HG03135 (cell line): ENCODE results near the gene XPO6.

Experiments used
- ATAC-seq: cut with Tn5 transposase; IDR thresholded peaks from one replicate; pipeline ENCODE4 v1.9.1; 2021; ENCODE audit warnings: mild to moderate bottlenecking, moderate library complexity; ENCODE audit not compliant: unreplicated experiment

The XPO6 gene

GRCh38 chr16:28184625-28185024 is 27.1 kb downstream of the XPO6 start:
- ATAC-seq = no peak

- no peak for ATAC-seq
These were observed 27.8 kb downstream of the XPO6 start for GRCh38 chr16:28183930-28184329.

- no peak for ATAC-seq
These were observed 28.3 kb downstream of the XPO6 start for GRCh38 chr16:28183484-28183883.

GRCh38 chr16:28182801-28183200 is 29.0 kb downstream of the XPO6 start:
- no peak for ATAC-seq

DNA sequence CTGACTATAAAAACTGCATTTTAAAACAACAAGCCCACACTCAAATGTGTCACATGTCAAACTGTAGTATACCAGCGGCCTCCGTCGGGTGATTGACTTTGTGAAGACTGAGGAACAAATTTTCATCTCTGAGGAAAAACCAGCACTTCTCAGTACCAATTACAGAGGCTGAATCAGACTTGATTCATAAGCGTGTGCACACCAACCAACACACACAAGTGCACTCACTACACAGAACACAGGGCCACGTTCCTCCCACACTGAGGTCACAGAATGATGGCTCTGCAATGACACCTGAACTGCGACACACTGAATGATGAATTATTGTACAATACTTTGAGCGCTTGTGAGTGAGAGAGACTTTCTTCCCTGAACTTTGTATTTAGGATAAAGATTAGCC is 29.6 kb downstream of the XPO6 start:
- ATAC-seq = no peak

GRCh38 chr16:28181515-28181914 is 30.2 kb downstream of the XPO6 start:
- ATAC-seq = no peak

- no peak for ATAC-seq
These were observed 30.9 kb downstream of the XPO6 start for GRCh38 chr16:28180655-28181460.

DNA sequence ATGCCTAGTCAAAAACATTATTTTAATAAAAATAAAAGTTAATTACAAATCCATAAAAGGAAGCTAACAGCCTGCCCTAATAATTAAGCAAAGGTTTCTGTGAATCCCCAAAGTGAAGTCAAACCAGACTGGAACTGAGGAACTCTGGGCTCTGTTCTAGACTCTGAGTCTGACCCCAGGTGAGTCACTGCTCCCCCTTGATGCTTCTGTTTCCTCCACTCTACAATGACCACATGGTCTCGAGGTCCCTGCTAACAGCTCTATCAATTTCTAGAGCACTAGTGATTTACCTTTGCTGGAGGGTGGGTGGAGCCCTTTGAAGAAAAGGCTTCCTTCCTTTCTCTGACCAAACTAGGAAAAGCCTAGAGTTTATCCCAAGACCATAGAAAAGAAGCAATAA is 32.4 kb downstream of the XPO6 start:
- no peak for ATAC-seq

DNA sequence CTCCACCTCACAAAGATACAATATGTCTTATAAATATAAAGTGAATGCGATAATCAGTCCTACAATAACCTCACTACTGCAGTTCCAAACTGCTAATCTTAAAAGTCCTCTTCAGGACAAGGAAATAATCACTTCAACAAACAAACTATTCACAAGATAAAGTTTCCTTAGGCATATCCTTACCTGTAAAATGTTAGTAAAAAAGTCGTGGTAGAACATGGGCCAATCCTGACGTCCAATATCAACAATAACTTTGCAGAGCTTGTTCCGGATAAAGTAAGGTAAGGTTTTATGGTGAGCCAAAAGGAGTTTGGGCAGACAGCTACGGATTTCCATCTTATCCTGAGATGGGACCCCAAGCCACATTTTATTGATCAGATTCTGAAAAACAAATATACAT is 36.0 kb downstream of the XPO6 start:
- ATAC-seq = no peak

DNA sequence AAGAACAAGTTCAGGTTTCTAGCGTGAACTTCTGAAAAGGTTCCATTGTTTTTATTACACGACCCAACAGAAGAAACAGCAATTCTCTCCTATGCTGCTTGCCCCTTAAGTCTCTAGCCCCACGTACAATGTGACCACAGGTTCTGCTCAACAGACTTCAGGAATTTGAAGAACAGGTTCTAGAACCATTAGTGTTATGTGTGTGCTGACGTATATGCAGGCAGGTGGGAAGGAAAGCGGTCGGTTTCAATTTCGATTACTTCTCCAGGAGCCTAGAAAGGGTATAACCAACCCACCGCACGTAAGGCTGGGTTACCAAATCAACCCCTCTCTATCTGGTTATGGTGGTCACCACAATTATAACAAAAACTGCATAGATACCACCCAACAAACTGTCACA is 39.4 kb downstream of the XPO6 start:
- no peak for ATAC-seq

DNA sequence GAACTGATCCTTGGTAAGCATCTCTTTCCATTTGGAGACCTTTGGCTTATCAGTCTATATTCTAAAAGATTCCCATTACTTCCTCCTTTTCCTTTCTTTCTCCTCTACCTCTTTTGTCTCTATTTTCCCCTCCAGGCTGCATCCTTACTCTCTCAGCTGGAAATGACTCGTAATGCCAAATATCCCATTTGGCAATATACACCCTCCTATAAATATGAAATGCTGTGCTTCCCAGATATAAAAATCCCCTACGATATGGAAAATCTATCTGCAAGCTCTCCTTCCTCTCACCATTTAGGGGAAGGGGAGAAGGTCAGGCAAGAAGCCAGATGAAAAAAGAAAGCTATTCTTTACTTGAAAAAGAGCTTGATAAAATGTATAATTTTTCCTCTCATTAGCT is 39.9 kb downstream of the XPO6 start:
- no peak for ATAC-seq

DNA sequence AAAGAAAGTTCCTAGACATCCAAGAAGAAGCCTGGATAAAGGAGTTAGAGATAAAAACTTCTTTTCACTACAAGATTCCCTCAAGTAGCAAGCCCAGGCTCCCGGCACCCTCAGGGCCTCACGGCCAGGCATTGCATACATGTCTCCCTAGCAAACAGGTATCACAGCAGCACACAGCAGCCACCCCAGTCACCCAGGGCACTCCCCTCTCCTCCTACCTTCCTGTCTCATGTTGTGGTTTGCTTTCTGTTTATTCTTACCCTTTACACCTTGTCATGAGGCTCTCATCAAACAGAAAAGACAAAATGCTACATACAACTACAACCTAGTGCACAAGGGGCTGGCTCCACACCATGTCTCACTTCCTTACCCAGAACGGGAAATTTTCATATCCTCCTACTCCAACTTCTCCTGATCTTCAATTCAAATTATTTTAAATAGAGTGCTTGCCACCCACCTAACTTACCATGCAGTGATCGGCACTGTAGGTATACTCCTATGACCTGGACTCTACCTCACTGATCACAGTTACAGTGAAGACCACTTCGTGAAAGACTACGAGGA is 42.7 kb downstream of the XPO6 start:
- ATAC-seq = no peak

- no peak for ATAC-seq
These were observed 44.0 kb downstream of the XPO6 start for GRCh38 chr16:28167730-28168129.

DNA sequence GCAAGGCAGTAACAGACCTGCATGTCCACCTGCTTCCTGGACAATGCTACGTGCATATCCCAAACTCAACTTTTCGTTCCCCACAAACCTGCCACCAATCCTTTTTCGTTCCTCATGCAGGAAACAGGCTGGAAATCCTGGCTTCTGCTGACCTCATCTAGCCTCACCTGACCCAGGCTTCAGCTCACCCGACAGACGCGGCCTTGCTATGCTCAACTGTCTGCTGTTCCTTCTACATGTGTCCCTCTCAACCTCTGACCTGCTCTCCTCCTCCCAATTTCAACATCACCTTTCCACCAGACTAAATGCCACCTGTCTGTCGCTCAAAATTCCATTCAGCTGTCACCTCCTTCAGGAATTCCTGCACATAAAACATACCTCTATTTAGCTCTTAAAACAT is 44.5 kb downstream of the XPO6 start:
- ATAC-seq = no peak

- ATAC-seq = no peak
These were observed 45.2 kb downstream of the XPO6 start for GRCh38 chr16:28166394-28167208.

DNA sequence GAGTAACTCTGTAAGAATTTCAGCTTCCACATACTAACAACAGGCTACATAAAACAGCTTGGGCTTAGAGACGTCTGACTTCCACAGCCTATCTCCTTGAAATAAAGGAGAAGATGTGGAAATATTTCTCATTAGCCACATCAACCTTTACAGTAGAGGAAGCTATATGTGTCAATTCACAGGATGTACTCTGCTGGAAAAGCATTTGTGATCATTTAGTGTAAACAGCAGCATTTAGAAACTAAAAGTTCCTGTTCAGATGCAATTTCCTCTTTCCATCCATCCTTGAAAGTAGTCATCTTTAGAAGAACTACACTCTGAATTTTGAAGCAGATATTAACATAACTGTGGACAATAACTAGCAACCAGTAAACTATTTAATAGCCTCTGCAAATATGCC is 46.2 kb downstream of the XPO6 start:
- ATAC-seq = no peak

- ATAC-seq = no peak
These were observed 47.6 kb downstream of the XPO6 start for GRCh38 chr16:28164140-28164539.

GRCh38 chr16:28163699-28164098 is 48.1 kb downstream of the XPO6 start:
- no peak for ATAC-seq

DNA sequence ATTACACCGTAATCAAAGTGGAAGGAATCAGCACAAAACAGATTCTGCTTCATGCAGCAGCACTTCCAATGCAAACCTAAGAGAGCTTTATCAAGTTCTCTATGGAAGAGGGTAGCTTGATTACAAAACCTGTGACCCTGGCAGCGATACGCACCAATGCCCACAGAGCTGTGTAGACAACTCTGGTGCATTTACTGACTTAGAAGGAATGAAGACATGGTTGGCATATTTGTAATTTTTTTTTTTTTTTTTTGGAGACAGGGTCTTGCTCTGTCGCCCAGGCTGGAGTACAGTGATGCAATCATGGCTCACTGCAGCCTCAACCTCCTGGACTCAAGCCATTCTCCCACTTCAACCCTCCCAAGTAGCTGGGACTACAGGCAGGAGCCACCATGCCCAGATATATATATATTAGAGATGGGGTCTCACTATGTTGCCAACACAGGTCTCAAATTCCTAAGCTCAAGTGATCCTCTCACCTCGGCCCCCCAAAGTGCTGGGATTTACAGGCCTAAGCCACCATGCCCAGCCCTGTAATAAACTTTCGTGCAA is 49.4 kb downstream of the XPO6 start:
- ATAC-seq = no peak

DNA sequence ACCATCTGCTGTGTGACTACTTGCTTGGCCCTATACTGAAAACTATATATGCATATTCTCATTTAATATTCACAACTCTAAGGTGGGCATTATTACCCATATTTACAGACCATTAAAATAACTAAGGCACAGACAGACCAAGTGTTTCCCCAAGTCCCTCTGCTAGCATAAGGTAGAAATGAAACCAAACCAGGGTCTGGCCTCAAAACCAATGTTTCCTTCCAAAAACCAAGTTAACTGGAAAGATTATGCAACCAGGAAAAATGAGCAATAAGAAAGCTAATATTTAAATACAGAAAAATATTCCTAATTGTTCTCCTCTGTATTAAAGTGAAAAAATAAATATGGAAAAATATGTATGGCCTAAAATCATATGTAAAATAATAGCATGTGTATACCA is 50.1 kb downstream of the XPO6 start:
- ATAC-seq = no peak

- no peak for ATAC-seq
These were observed 53.6 kb downstream of the XPO6 start for GRCh38 chr16:28158136-28158535.
